Effector memory CD8-positive, alpha-beta T cell (primary cell): ENCODE measurements around the gene ZNF853.

ENCODE experiments used
- ATAC-seq: fragments of 150-1000 bp; cut with Tn5 transposase; replicated peaks from 2 replicates; pipeline ENCODE4 v1.10.0; 2021; ENCODE audit warnings: mild to moderate bottlenecking, moderate library complexity
- DNase-seq, 3 experiments: peaks; one replicate each; pipeline ENCODE4 v3.0.0; 2021
- H3K27ac Mint-ChIP-seq, 2 donors: one replicate each; pipeline ENCODE4 v1.8.0; 2022; ENCODE audit warnings: mild to moderate bottlenecking in 2 of 2, mixed read lengths in 2 of 2, moderate library complexity in 2 of 2
- H3K27me3 Mint-ChIP-seq, 2 donors: one replicate each; pipeline ENCODE4 v1.8.0; 2022; ENCODE audit warnings: mixed read lengths in 2 of 2
- H3K36me3 Mint-ChIP-seq: one replicate; pipeline ENCODE4 v1.8.0; 2022; ENCODE audit warnings: mild to moderate bottlenecking, moderate library complexity, mixed read lengths; ENCODE audit not compliant: insufficient read depth
- H3K4me1 Mint-ChIP-seq, 2 donors: one replicate each; pipeline ENCODE4 v1.8.0; 2022; ENCODE audit warnings: low read depth in 2 of 2, mixed read lengths in 2 of 2
- H3K4me3 Mint-ChIP-seq, 2 donors: one replicate each; pipeline ENCODE4 v1.8.0; 2022; ENCODE audit warnings: mild to moderate bottlenecking in 2 of 2, mixed read lengths in 2 of 2, moderate library complexity in 2 of 2
- H3K9me3 Mint-ChIP-seq, 2 donors: one replicate each; pipeline ENCODE4 v1.8.0; 2022; ENCODE audit warnings: mixed read lengths in 2 of 2

ZNF853 gene

DNA sequence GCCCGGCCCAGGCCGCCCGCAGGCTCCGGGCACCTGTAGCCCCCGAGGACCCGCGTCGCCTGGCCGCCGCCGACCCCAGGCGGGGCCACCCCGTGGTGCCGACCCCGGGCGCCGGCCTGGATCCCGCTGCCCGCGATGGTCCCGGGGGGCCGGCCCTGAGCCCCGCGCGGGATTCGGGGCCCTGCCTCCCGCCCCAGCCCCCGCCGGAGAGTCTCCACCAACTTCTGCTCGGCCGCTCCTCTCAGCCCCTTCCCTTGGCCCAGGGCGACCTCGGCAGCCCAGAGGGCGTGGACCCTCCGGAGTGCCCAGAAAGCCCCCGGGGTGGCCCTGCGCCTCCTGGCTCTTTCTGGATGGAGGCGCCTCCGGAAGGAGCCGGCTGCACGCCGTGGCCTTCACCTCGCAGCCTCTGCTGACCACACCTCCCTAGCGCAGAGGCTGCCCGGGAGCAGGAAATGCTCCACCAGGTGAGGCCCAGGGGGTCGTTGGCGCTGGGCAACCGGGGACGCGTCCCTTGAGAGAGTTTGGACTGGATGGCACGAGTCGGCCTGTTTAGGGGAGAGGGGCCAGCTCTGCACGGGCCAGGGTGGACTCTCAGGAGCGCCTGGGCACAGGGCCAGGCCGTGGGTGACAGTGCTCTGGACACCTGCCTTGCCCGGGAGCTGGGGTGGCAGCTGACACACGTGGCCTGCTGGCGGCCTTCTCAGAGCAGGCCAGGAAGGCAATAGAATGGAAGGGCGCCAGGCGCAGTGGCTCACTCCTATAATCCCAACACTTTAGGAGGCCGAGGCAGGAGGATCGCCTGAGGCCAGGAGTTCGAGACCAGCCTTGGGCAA lies 529 bp downstream of the ZNF853 start:
- Mint-ChIP-seq H3K4me1 (peaks cover 15 to 47% of the 10 kb centered on the region in 2 donors), H3K36me3 (peaks cover 9% of the 10 kb centered on the region), H3K27me3 (no peaks in the 10 kb centered on the region), H3K4me3 (peak overlapping the region; percentile 71 to 75), H3K9me3 (no peaks in the 10 kb centered on the region), H3K27ac (peak overlapping the region in 1 of 2 donors; percentile 69)
- ATAC-seq (peak; percentile 28), DNase-seq (no peak)

- H3K27ac Mint-ChIP-seq: peak overlapping the region; percentile 85 to 86
- H3K27me3 Mint-ChIP-seq: no peaks in the 10 kb centered on the region
- no peaks in the 10 kb centered on the region for H3K9me3 Mint-ChIP-seq
- H3K4me3 Mint-ChIP-seq: peak overlapping the region; percentile 60 to 75
- no peak for DNase-seq
- ATAC-seq: no peak
- H3K36me3 Mint-ChIP-seq: peaks cover 19% of the 10 kb centered on the region
- peaks cover 24 to 56% of the 10 kb centered on the region in 2 donors for H3K4me1 Mint-ChIP-seq
Observed at GRCh38 chr7:6616854-6617643, 1.6 kb downstream of the ZNF853 start.

- no peaks in the 10 kb centered on the region for H3K27me3 Mint-ChIP-seq
- H3K9me3 Mint-ChIP-seq: no peaks in the 10 kb centered on the region
- H3K27ac Mint-ChIP-seq: peak overlapping the region in 1 of 2 donors; percentile 44
- peaks cover 25 to 58% of the 10 kb centered on the region in 2 donors for H3K4me1 Mint-ChIP-seq
- DNase-seq (no peak), ATAC-seq (no peak)
- peaks cover 23% of the 10 kb centered on the region for H3K36me3 Mint-ChIP-seq
- no peak overlapping the region for H3K4me3 Mint-ChIP-seq
Observed at GRCh38 chr7:6618621-6619020, 3.2 kb downstream of the ZNF853 start.

- Mint-ChIP-seq H3K36me3 (peaks cover 26% of the 10 kb centered on the region), H3K4me1 (peaks cover 32 to 63% of the 10 kb centered on the region in 2 donors), H3K9me3 (no peaks in the 10 kb centered on the region), H3K27me3 (no peaks in the 10 kb centered on the region), H3K4me3 (peak overlapping the region; percentile 73 to 81), H3K27ac (peak overlapping the region; percentile 70 to 87)
- ATAC-seq: peak; percentile 13
- DNase-seq: no peak
Observed at GRCh38 chr7:6619961-6620360, 4.6 kb downstream of the ZNF853 start.

DNA sequence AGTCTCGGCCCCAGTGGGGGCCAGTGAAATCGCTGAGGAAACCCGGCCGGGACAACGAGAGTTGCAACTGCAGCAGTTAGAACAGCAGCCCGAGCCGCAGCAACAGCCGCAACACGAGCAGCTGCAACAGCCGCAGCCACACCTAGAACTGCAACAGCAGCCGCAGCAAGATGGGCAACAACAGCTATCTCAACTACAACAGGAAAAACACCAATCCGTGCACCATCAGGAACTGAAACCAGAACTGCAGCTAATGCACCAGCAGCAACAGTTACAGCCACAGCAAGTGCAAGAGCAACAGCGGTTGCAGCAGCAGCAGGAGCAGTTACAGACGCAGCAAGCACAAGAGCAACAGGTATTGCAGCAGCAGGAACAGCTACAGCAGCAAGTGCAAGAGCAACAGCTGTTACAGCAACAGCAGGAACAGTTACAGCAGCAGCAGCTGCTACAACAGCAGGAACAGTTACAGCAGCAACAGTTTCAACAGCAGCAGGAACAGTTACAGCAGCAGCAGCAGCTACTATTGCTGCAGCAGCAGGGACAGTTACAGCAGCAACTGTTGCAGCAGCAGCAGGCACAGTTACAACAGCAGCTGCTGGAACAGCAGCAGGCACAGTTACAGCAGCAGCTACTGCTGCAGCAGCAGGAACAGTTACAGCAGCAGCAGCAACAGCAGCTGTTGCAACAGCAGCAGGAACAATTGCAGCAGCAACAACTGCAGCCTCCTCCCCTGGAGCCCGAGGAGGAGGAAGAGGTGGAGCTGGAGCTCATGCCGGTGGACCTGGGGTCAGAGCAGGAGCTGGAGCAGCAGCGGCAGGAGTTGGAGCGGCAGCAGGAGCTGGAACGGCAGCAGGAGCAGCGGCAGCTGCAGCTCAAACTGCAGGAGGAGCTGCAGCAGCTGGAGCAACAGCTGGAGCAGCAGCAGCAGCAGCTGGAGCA lies 6.1 kb downstream of the ZNF853 start:
- no peaks in the 10 kb centered on the region for H3K9me3 Mint-ChIP-seq
- ATAC-seq (peak; percentile 47), DNase-seq (no peak)
- peak overlapping the region; percentile 73 to 81 for H3K4me3 Mint-ChIP-seq
- H3K27me3 Mint-ChIP-seq: no peaks in the 10 kb centered on the region
- H3K27ac Mint-ChIP-seq: peak overlapping the region; percentile 70 to 87
- peaks cover 26% of the 10 kb centered on the region for H3K36me3 Mint-ChIP-seq
- H3K4me1 Mint-ChIP-seq: peaks cover 36 to 63% of the 10 kb centered on the region in 2 donors

- no peak overlapping the region for H3K27ac Mint-ChIP-seq
- H3K4me3 Mint-ChIP-seq: no peak overlapping the region
- peaks cover 36 to 58% of the 10 kb centered on the region in 2 donors for H3K4me1 Mint-ChIP-seq
- DNase-seq: no peak
- H3K9me3 Mint-ChIP-seq: no peaks in the 10 kb centered on the region
- no peaks in the 10 kb centered on the region for H3K27me3 Mint-ChIP-seq
- peaks cover 26% of the 10 kb centered on the region for H3K36me3 Mint-ChIP-seq
- ATAC-seq: no peak
Observed at GRCh38 chr7:6622134-6622710, 6.8 kb downstream of the ZNF853 start.

GRCh38 chr7:6623589-6624245 lies 8.3 kb downstream of the ZNF853 start:
- Mint-ChIP-seq H3K9me3 (no peaks in the 10 kb centered on the region), H3K27ac (peak overlapping the region; percentile 85 to 92), H3K36me3 (peaks cover 19% of the 10 kb centered on the region), H3K27me3 (no peaks in the 10 kb centered on the region), H3K4me1 (peaks cover 37 to 51% of the 10 kb centered on the region in 2 donors), H3K4me3 (peak overlapping the region; percentile 67 to 88)
- peak; percentile 75 for ATAC-seq
- DNase-seq: peak in 1 of 3 experiments; percentile 11

DNA sequence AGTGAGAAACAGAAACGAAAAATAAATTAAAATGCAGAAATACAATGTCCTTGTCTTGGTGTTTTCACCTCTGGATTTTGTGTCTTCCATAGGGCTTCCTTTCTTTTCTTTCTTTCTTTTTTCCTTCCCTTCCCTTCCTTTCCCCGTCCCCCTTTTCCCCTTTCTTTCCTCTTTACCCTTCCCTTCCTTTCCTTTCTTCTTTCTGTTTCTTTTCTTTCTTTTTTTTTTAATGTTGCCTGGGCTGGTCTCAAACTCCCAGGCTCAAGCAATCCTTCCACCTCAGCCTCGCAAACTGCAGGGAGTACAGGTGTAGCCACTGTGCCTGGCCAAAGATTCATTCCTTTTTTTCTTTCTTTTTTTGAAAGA lies 8.8 kb downstream of the ZNF853 start:
- DNase-seq: no peak
- Mint-ChIP-seq H3K4me3 (peak overlapping the region; percentile 67 to 88), H3K27me3 (no peaks in the 10 kb centered on the region), H3K9me3 (no peaks in the 10 kb centered on the region), H3K4me1 (peaks cover 34 to 46% of the 10 kb centered on the region in 2 donors), H3K36me3 (peaks cover 19% of the 10 kb centered on the region), H3K27ac (peak overlapping the region; percentile 85 to 92)
- no peak for ATAC-seq

- no peak overlapping the region for H3K4me3 Mint-ChIP-seq
- no peaks in the 10 kb centered on the region for H3K9me3 Mint-ChIP-seq
- H3K36me3 Mint-ChIP-seq: peaks cover 9% of the 10 kb centered on the region
- H3K27me3 Mint-ChIP-seq: no peaks in the 10 kb centered on the region
- DNase-seq (no peak), ATAC-seq (no peak)
- no peak overlapping the region for H3K27ac Mint-ChIP-seq
- peaks cover 20 to 21% of the 10 kb centered on the region in 2 donors for H3K4me1 Mint-ChIP-seq
Observed at GRCh38 chr7:6628045-6628444, 12.6 kb downstream of the ZNF853 start.

DNA sequence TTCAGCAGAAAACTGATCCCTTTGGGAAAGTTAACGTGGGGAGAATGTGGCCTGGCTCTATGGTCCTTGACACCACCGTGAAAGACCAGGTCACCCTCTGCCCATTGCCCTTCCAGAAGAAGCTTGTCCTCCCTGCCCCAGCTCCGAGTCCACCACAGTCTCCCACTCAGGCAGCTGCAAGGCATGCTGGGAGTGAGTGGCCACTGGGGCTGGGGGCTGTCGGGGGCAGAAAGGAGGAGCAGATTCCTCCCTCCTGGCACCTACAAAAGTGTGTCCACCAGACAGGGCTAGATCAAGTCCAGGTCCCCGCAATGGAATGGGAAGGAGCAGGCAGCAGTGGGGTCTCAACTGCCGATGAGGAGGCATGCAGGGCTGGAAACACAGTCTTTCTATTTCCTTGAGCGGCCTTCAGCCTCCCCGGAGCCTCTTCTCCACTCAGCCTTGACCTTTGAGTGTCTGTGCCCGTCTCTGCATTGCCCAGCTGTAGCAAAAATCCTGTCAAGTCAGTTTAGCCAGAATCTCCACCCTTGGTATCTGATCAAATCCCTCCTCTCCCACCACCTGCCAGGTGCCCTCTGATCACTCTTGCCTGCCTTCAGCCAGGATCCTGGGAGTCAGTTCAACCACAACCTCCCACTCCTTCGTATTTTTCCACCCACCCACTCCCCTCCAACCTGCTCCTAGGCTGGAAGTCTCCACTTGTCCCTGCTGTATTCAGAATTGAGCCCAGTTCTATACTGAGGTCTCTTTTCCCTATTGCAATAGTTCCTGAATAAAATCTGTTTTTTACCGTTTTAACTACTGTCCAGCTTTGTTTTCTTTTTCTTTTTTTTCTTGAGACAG lies 14.8 kb downstream of the ZNF853 start:
- Mint-ChIP-seq H3K36me3 (no peaks in the 10 kb centered on the region), H3K9me3 (no peaks in the 10 kb centered on the region), H3K27me3 (no peaks in the 10 kb centered on the region), H3K4me3 (no peak overlapping the region), H3K27ac (no peak overlapping the region), H3K4me1 (peaks cover 8 to 9% of the 10 kb centered on the region in 2 donors)
- ATAC-seq (no peak), DNase-seq (no peak)

GRCh38 chr7:6631605-6632004 lies 16.2 kb downstream of the ZNF853 start:
- Mint-ChIP-seq H3K9me3 (no peaks in the 10 kb centered on the region), H3K36me3 (peaks cover 5% of the 10 kb centered on the region), H3K27ac (no peak overlapping the region), H3K4me3 (no peak overlapping the region), H3K4me1 (peaks cover 3 to 10% of the 10 kb centered on the region in 2 donors), H3K27me3 (no peaks in the 10 kb centered on the region)
- no peak for DNase-seq
- no peak for ATAC-seq

DNA sequence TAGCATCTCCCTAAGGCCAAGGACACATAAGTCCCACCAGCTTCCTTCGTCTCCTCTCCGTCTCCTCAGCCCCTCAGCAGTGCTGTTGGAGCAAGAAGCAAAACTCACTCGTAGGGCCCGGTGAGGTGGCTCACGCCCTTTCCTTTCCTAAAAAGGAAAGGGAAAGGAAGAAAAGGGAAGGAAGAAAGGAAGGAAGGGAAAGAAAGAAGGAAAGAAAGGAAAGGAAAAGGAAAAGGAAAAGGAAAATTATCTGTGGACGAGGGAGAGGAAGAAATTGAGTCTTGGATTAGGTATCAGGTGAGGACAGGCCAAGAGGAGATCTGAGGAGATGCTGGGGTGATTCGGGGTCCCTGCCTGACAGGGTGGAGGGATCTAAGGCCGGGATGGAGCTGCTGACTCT lies 18.6 kb downstream of the ZNF853 start:
- ATAC-seq (no peak), DNase-seq (no peak)
- H3K4me3 Mint-ChIP-seq: no peak overlapping the region
- H3K27ac Mint-ChIP-seq: no peak overlapping the region
- H3K4me1 Mint-ChIP-seq: peaks cover 13 to 18% of the 10 kb centered on the region in 2 donors
- no peaks in the 10 kb centered on the region for H3K9me3 Mint-ChIP-seq
- peaks cover 5% of the 10 kb centered on the region for H3K36me3 Mint-ChIP-seq
- H3K27me3 Mint-ChIP-seq: no peaks in the 10 kb centered on the region
